Activated naive CD4-positive, alpha-beta T cell treated with anti-CD3 and anti-CD28 coated beads, Interleukin-2, amount 50 U/mL, for 72 hours (primary cell): Measurements from ENCODE around the gene KCNQ1OT1. TPM values are rescaled to one million over a fixed set of nuclear protein-coding genes. Genes with fewer than 3 reads are reported as not detected.

ENCODE experiments used
- ATAC-seq, 2 donors: fragments of 150-1000 bp; cut with Tn5 transposase; 2 replicates each; pipeline ENCODE4 v1.10.0; 2021; ENCODE audit warnings: mild to moderate bottlenecking in 2 of 2, moderate library complexity in 2 of 2
- DNase-seq, 2 donors: peaks; one replicate each; pipeline ENCODE4 v3.0.0; 2021 to 2022; ENCODE audit warnings: low spot score in 2 of 2
- H3K27ac Mint-ChIP-seq, 2 donors: one replicate each; pipeline ENCODE4 v1.8.0; 2022; ENCODE audit warnings: mild to moderate bottlenecking in 2 of 2, mixed read lengths in 2 of 2
- H3K36me3 Mint-ChIP-seq, 2 donors: one replicate each; pipeline ENCODE4 v1.8.0; 2022; ENCODE audit warnings: mixed read lengths in 2 of 2
- H3K9me3 Mint-ChIP-seq, 2 donors: one replicate each; pipeline ENCODE4 v1.8.0; 2022; ENCODE audit warnings: mixed read lengths in 2 of 2
- total RNA-seq, 2 donors: library from RNA; stranded (reverse); gene quantifications; one replicate each; pipeline ENCODE4 v1.2.3, GENCODE V29; 2022

Gene KCNQ1OT1
- total RNA-seq, 2 donors from 2014 or later = 0.30 to 0.49 TPM

GRCh38 chr11:2661173-2662023 lies 38.4 kb downstream of the KCNQ1OT1 start:
- ATAC-seq = no peak
- H3K9me3 Mint-ChIP-seq = peaks cover 0 to 5% of the 10 kb centered on the region in 2 donors
- DNase-seq = no peak
- H3K36me3 Mint-ChIP-seq = peaks cover 9 to 26% of the 10 kb centered on the region in 2 donors
- H3K27ac Mint-ChIP-seq = peak overlapping the region; percentile 29 to 81

- ATAC-seq (no peak), DNase-seq (no peak)
- H3K9me3 Mint-ChIP-seq = peaks cover 0 to 5% of the 10 kb centered on the region in 2 donors
- peaks cover 9 to 26% of the 10 kb centered on the region in 2 donors for H3K36me3 Mint-ChIP-seq
- H3K27ac Mint-ChIP-seq = peak overlapping the region in 1 of 2 donors; percentile 29
Observed at GRCh38 chr11:2660357-2660939, 39.3 kb downstream of the KCNQ1OT1 start.

GRCh38 chr11:2657697-2658284 lies 42.0 kb downstream of the KCNQ1OT1 start:
- peaks cover 10 to 26% of the 10 kb centered on the region in 2 donors for H3K36me3 Mint-ChIP-seq

GRCh38 chr11:2656859-2657258 lies 42.9 kb downstream of the KCNQ1OT1 start:
- no peak overlapping the region for H3K27ac Mint-ChIP-seq
- no peak for ATAC-seq
- peaks cover 13 to 26% of the 10 kb centered on the region in 2 donors for H3K36me3 Mint-ChIP-seq
- peaks cover 0 to 5% of the 10 kb centered on the region in 2 donors for H3K9me3 Mint-ChIP-seq
- DNase-seq = no peak

More at GRCh38 chr11:2657697-2658284, 42.0 kb downstream of the KCNQ1OT1 start:
- no peak overlapping the region for H3K27ac Mint-ChIP-seq
- no peak for ATAC-seq
- H3K9me3 Mint-ChIP-seq = peaks cover 0 to 5% of the 10 kb centered on the region in 2 donors
- no peak for DNase-seq

- H3K9me3 Mint-ChIP-seq = peaks cover under 1 to 6% of the 10 kb centered on the region in 2 donors
- DNase-seq (no peak), ATAC-seq (no peak)
- peaks cover 13 to 23% of the 10 kb centered on the region in 2 donors for H3K36me3 Mint-ChIP-seq
- H3K27ac Mint-ChIP-seq = peak overlapping the region in 1 of 2 donors; percentile 70
Observed at GRCh38 chr11:2655834-2656622, 43.8 kb downstream of the KCNQ1OT1 start.

- peaks cover 7 to 8% of the 10 kb centered on the region in 2 donors for H3K9me3 Mint-ChIP-seq
- ATAC-seq (no peak), DNase-seq (no peak)
- no peak overlapping the region for H3K27ac Mint-ChIP-seq
- H3K36me3 Mint-ChIP-seq = peaks cover 18 to 23% of the 10 kb centered on the region in 2 donors
Observed at GRCh38 chr11:2655016-2655719, 44.6 kb downstream of the KCNQ1OT1 start.

- H3K27ac Mint-ChIP-seq = no peak overlapping the region
- ATAC-seq = no peak
Observed at GRCh38 chr11:2653930-2654739, 45.7 kb downstream of the KCNQ1OT1 start.

GRCh38 chr11:2653198-2653551 lies 46.6 kb downstream of the KCNQ1OT1 start:
- Mint-ChIP-seq H3K27ac (peak overlapping the region in 1 of 2 donors; percentile 62), H3K36me3 (peaks cover 27 to 29% of the 10 kb centered on the region in 2 donors), H3K9me3 (peaks cover 16 to 24% of the 10 kb centered on the region in 2 donors)
- DNase-seq (no peak), ATAC-seq (no peak)

More at GRCh38 chr11:2653930-2654739, 45.7 kb downstream of the KCNQ1OT1 start:
- peaks cover 15 to 19% of the 10 kb centered on the region in 2 donors for H3K9me3 Mint-ChIP-seq
- peaks cover 26 to 27% of the 10 kb centered on the region in 2 donors for H3K36me3 Mint-ChIP-seq
- DNase-seq = no peak

GRCh38 chr11:2652333-2653197 lies 47.2 kb downstream of the KCNQ1OT1 start:
- ATAC-seq (no peak), DNase-seq (no peak)
- H3K9me3 Mint-ChIP-seq = peaks cover 16 to 28% of the 10 kb centered on the region in 2 donors
- H3K36me3 Mint-ChIP-seq = peaks cover 33 to 35% of the 10 kb centered on the region in 2 donors
- H3K27ac Mint-ChIP-seq = no peak overlapping the region

- DNase-seq (no peak), ATAC-seq (no peak)
- Mint-ChIP-seq H3K36me3 (peaks cover 40 to 42% of the 10 kb centered on the region in 2 donors), H3K9me3 (peaks cover 23 to 35% of the 10 kb centered on the region in 2 donors), H3K27ac (no peak overlapping the region)
Observed at GRCh38 chr11:2651826-2652271, 47.9 kb downstream of the KCNQ1OT1 start.

GRCh38 chr11:2651054-2651617 lies 48.7 kb downstream of the KCNQ1OT1 start:
- no peak for ATAC-seq

GRCh38 chr11:2650343-2650867 lies 49.4 kb downstream of the KCNQ1OT1 start:
- ATAC-seq (no peak), DNase-seq (no peak)
- Mint-ChIP-seq H3K36me3 (peaks cover 42 to 48% of the 10 kb centered on the region in 2 donors), H3K27ac (no peak overlapping the region), H3K9me3 (peaks cover 24 to 36% of the 10 kb centered on the region in 2 donors)

More at GRCh38 chr11:2651054-2651617, 48.7 kb downstream of the KCNQ1OT1 start:
- no peak for DNase-seq
- Mint-ChIP-seq H3K36me3 (peaks cover 42 to 46% of the 10 kb centered on the region in 2 donors), H3K27ac (no peak overlapping the region), H3K9me3 (peaks cover 24 to 36% of the 10 kb centered on the region in 2 donors)

GRCh38 chr11:2649848-2650247 lies 49.9 kb downstream of the KCNQ1OT1 start:
- ATAC-seq (no peak), DNase-seq (no peak)
- peaks cover 28 to 36% of the 10 kb centered on the region in 2 donors for H3K9me3 Mint-ChIP-seq
- no peak overlapping the region for H3K27ac Mint-ChIP-seq
- peaks cover 42 to 53% of the 10 kb centered on the region in 2 donors for H3K36me3 Mint-ChIP-seq

GRCh38 chr11:2649400-2649799 lies 50.4 kb downstream of the KCNQ1OT1 start:
- Mint-ChIP-seq H3K9me3 (peaks cover 32 to 39% of the 10 kb centered on the region in 2 donors), H3K27ac (no peak overlapping the region), H3K36me3 (peaks cover 46 to 58% of the 10 kb centered on the region in 2 donors)
- ATAC-seq = no peak
- no peak for DNase-seq
